CD4-positive, alpha-beta T cell (primary cell): ENCODE measurements around the gene ICAM1. TPM values are rescaled to one million over a fixed set of nuclear protein-coding genes. Genes with fewer than 3 reads are reported as not detected.

Experiments
- ATAC-seq: fragments of 200-7000 bp; cut with Tn5 transposase; one replicate; pipeline ENCODE4 v1.10.0; 2022; ENCODE audit warnings: mild to moderate bottlenecking; ENCODE audit not compliant: poor library complexity
- CTCF ChIA-PET: fragments of 350-600 bp; sonication (Branson Sonifier 250); formaldehyde crosslinking; loops from one replicate; lab custom pipeline; 2021; ENCODE audit warnings: antibody characterized with exemption, inconsistent platforms; lab: Charles Lee
- POLR2A ChIA-PET: fragments of 350-600 bp; sonication (Branson Sonifier 250); formaldehyde crosslinking; loops from one replicate; lab custom pipeline; 2021; ENCODE audit warnings: antibody characterized with exemption, inconsistent platforms; lab: Charles Lee
- DNase-seq, 14 experiments: peaks; one replicate each; pipeline ENCODE4 v3.0.0-alpha.2; 2013 to 2020; ENCODE audit warnings: mixed read lengths in 2 of 14
- H3K27ac ChIP-seq, 2 donors: one replicate each; pipeline versions ENCODE4 v1.5.1 to v1.7.0; 2013; ENCODE audit warnings: low read length in 2 of 2, low read depth in 1 of 2, mild to moderate bottlenecking in 1 of 2
- H3K27me3 ChIP-seq, 2 experiments: 1 replicate in 1 of 2; 2 replicates in 1 of 2; pipeline versions ENCODE4 v1.6.1 to v1.7.0; 2013; ENCODE audit warnings: low read length in 2 of 2, control low read depth in 1 of 2, mild to moderate bottlenecking in 1 of 2, moderate library complexity in 1 of 2; ENCODE audit not compliant: insufficient read depth in 2 of 2, control insufficient read depth in 1 of 2
- H3K36me3 ChIP-seq: one replicate; pipeline ENCODE4 v1.6.1; 2013; ENCODE audit warnings: low read length, control low read depth; ENCODE audit not compliant: insufficient read depth
- H3K4me1 ChIP-seq: one replicate; pipeline ENCODE4 v1.6.1; 2013; ENCODE audit warnings: low read length, control low read depth; ENCODE audit not compliant: insufficient read depth
- H3K4me3 ChIP-seq: one replicate; pipeline ENCODE4 v1.5.1; 2013; ENCODE audit warnings: mild to moderate bottlenecking, low read length, moderate library complexity
- H3K9me3 ChIP-seq, 2 experiments: 1 replicate in 1 of 2; 2 replicates in 1 of 2; pipeline versions ENCODE4 v1.6.1 to v1.7.0; 2013; ENCODE audit warnings: low read length in 2 of 2, mild to moderate bottlenecking in 2 of 2, control low read depth in 1 of 2, moderate library complexity in 1 of 2; ENCODE audit not compliant: control insufficient read depth in 1 of 2, insufficient read depth in 1 of 2
- H3K27ac Mint-ChIP-seq: one replicate; pipeline ENCODE4 v1.8.0; 2020; ENCODE audit warnings: mixed read lengths
- H3K27me3 Mint-ChIP-seq: one replicate; pipeline ENCODE4 v1.8.0; 2021; ENCODE audit warnings: mixed read lengths
- H3K36me3 Mint-ChIP-seq: one replicate; pipeline ENCODE4 v1.8.0; 2021; ENCODE audit warnings: low read depth, mixed read lengths
- H3K4me1 Mint-ChIP-seq: one replicate; pipeline ENCODE4 v1.8.0; 2021; ENCODE audit warnings: low read depth, mixed read lengths
- H3K4me3 Mint-ChIP-seq: one replicate; pipeline ENCODE4 v1.8.0; 2020; ENCODE audit warnings: mild to moderate bottlenecking, mixed read lengths
- H3K9me3 Mint-ChIP-seq: one replicate; pipeline ENCODE4 v1.8.0; 2020; ENCODE audit warnings: mixed read lengths
- CTCF ChIP-seq: fragments of 200-600 bp; IDR thresholded peaks from one replicate; pipeline ENCODE4 v1.8.0; 2022; ENCODE audit warnings: antibody characterized with exemption, mild to moderate bottlenecking
- intact Hi-C, 2 experiments: fragments of 100-400 bp; cut with DNase I in 1 of 2; cut with micrococcal nuclease in 1 of 2; formaldehyde crosslinking; loops; one replicate each; pipeline versions ENCODE4 v1.15.1 to v1.9.0; 2023 to 2025; cut with DNase I, micrococcal nuclease
- total RNA-seq, 174 experiments: library from RNA in 2 of 174; stranded (reverse) in 2 of 174; gene quantifications; one replicate each; pipeline ENCODE4 v1.2.3 and lab custom pipeline; 2021 to 2026

Gene ICAM1
- total RNA-seq, 2 experiments from 2014 or later = 7.0 to 7.4 TPM

- no peak overlapping the region for H3K27ac Mint-ChIP-seq
- H3K27ac ChIP-seq = no peak overlapping the region
- ChIA-PET POLR2A (interaction anchor here (0.6 to 5.0 kb wide), 4 partner anchors 19 to 122 kb away, joined by 3 to 39 read pairs (median 4); partner anchors contain the start of gene ICAM1), CTCF (interaction anchor here (0.8 to 3.1 kb wide), 5 partner anchors 18 to 127 kb away, joined by 3 to 10 read pairs (median 6); partner anchors contain the start of gene ICAM1)
- peaks cover 0 to 61% of the 10 kb centered on the region in 2 experiments for H3K9me3 ChIP-seq
- peaks cover 72% of the 10 kb centered on the region for H3K27me3 Mint-ChIP-seq
- TF ChIP-seq CTCF = no peak
- peak in 12 of 14 experiments; percentile 37 to 87 (median 56) for DNase-seq
- H3K4me3 Mint-ChIP-seq = peak overlapping the region; percentile 77
- H3K4me3 ChIP-seq = peak overlapping the region; percentile 48
- ATAC-seq = peak; percentile 71
- peaks cover 73% of the 10 kb centered on the region for H3K4me1 Mint-ChIP-seq
- peaks cover 22% of the 10 kb centered on the region for H3K36me3 Mint-ChIP-seq
- peaks cover 86% of the 10 kb centered on the region for H3K4me1 ChIP-seq
- peaks cover 71% of the 10 kb centered on the region in 2 experiments for H3K27me3 ChIP-seq
- H3K36me3 ChIP-seq = peaks cover 19% of the 10 kb centered on the region
- H3K9me3 Mint-ChIP-seq = no peaks in the 10 kb centered on the region
- intact Hi-C loops = loop anchor here in 1 of 2 experiments (5.0 kb wide), 1 partner anchor 43 kb away; the partner anchor contains the start of gene RAVER1
These were observed 18.4 kb downstream of the ICAM1 start for GRCh38 chr19:10289167-10289835.

- ATAC-seq (no peak), DNase-seq (peak in 4 of 14 experiments; percentile 23 to 63 (median 45))
- peak within 1 kb of the TSS; percentile 81 for H3K4me3 Mint-ChIP-seq
- intact Hi-C loops = loop anchor here in 1 of 2 experiments (5.0 kb wide), 1 partner anchor 42 kb away; the partner anchor contains the start of gene RAVER1
- TF ChIP-seq CTCF = no peak
- peaks cover 78% of the 10 kb centered on the region for H3K27me3 Mint-ChIP-seq
- no peak within 1 kb of the TSS for H3K27ac ChIP-seq
- H3K4me1 ChIP-seq = peaks cover 92% of the 10 kb centered on the region
- H3K27ac Mint-ChIP-seq = no peak within 1 kb of the TSS
- peaks cover 73% of the 10 kb centered on the region for H3K4me1 Mint-ChIP-seq
- H3K27me3 ChIP-seq = peaks cover 77% of the 10 kb centered on the region in 2 experiments
- peaks cover 13% of the 10 kb centered on the region for H3K36me3 ChIP-seq
- no peaks in the 10 kb centered on the region for H3K9me3 Mint-ChIP-seq
- peaks cover 18% of the 10 kb centered on the region for H3K36me3 Mint-ChIP-seq
- CTCF ChIA-PET = interaction anchor here (0.8 to 3.1 kb wide), 5 partner anchors 19 to 127 kb away, joined by 3 to 10 read pairs (median 6); partner anchors contain the start of gene ICAM1
- H3K4me3 ChIP-seq = peak within 1 kb of the TSS; percentile 48
- peaks cover 0 to 66% of the 10 kb centered on the region in 2 experiments for H3K9me3 ChIP-seq
- POLR2A ChIA-PET = interaction anchor here (0.6 to 5.0 kb wide), 4 partner anchors 19 to 122 kb away, joined by 3 to 39 read pairs (median 4); partner anchors contain the start of gene ICAM1
These were observed 19.0 kb downstream of the ICAM1 start, which contains the start of gene ICAM5 for GRCh38 chr19:10289836-10290356. Gene ICAM5, plus strand, starts transcription at chr19:10289952. Its CDS starts 92 bp downstream, at chr19:10290044.

GRCh38 chr19:10290357-10290875, 19.5 kb downstream of the ICAM1 start:
- ChIA-PET POLR2A (interaction anchor here (1.6 to 5.0 kb wide), 2 partner anchors 20 to 24 kb away, joined by 4 to 39 read pairs; partner anchors contain the start of gene ICAM1), CTCF (interaction anchor here (1.5 to 2.3 kb wide), 3 partner anchors 19 to 126 kb away, joined by 4 to 10 read pairs (median 6); partner anchors contain the start of gene ICAM1)
- peaks cover 83% of the 10 kb centered on the region for H3K27me3 Mint-ChIP-seq
- intact Hi-C loops = no loop called here
- H3K36me3 Mint-ChIP-seq = peaks cover 13% of the 10 kb centered on the region
- no peak overlapping the region for H3K27ac Mint-ChIP-seq
- ATAC-seq (no peak), DNase-seq (peak in 1 of 14 experiments; percentile 38)
- peak overlapping the region; percentile 81 for H3K4me3 Mint-ChIP-seq
- H3K9me3 ChIP-seq = peaks cover 0 to 71% of the 10 kb centered on the region in 2 experiments
- peaks cover 8% of the 10 kb centered on the region for H3K36me3 ChIP-seq
- peak overlapping the region; percentile 48 for H3K4me3 ChIP-seq
- no peak overlapping the region for H3K27ac ChIP-seq
- peaks cover 73% of the 10 kb centered on the region for H3K4me1 Mint-ChIP-seq
- TF ChIP-seq CTCF = no peak
- peaks cover 97% of the 10 kb centered on the region for H3K4me1 ChIP-seq
- peaks cover 81 to 82% of the 10 kb centered on the region in 2 experiments for H3K27me3 ChIP-seq
- H3K9me3 Mint-ChIP-seq = no peaks in the 10 kb centered on the region
